Colonic mucosa (tissue), 4 donors: ENCODE results near the gene TCF7L1. TPM values are rescaled to one million over a fixed set of nuclear protein-coding genes. Genes with fewer than 3 reads are reported as not detected.

Source experiments
- DNase-seq: peaks from one replicate; pipeline ENCODE4 v3.0.0-alpha.2; 2020
- H3K27ac ChIP-seq: fragments of 200-600 bp; one replicate; pipeline ENCODE4 v1.8.0; 2021
- H3K27me3 ChIP-seq: fragments of 200-600 bp; one replicate; pipeline ENCODE4 v1.8.0; 2021
- H3K36me3 ChIP-seq: fragments of 200-600 bp; one replicate; pipeline ENCODE4 v1.8.0; 2021
- H3K4me1 ChIP-seq: fragments of 200-600 bp; one replicate; pipeline ENCODE4 v1.8.0; 2021; ENCODE audit warnings: mild to moderate bottlenecking
- H3K4me3 ChIP-seq: fragments of 200-600 bp; one replicate; pipeline ENCODE4 v1.8.0; 2021
- H3K9ac ChIP-seq, 2 donors: one replicate each; pipeline ENCODE4 v1.7.0; 2013; ENCODE audit warnings: control low read depth in 2 of 2, low read depth in 2 of 2, low read length in 2 of 2
- H3K9me3 ChIP-seq: fragments of 200-600 bp; one replicate; pipeline ENCODE4 v1.8.0; 2021
- CTCF ChIP-seq: fragments of 200-600 bp; IDR thresholded peaks from one replicate; pipeline ENCODE4 v1.8.0; 2022; ENCODE audit warnings: antibody characterized with exemption, mild to moderate bottlenecking
- intact Hi-C: fragments of 100-400 bp; cut with DNase I; formaldehyde crosslinking; loops from one replicate; pipeline ENCODE4 v1.14.1; 2022
- total RNA-seq, 2 donors: library from RNA; stranded (reverse); fragmentation: NEBNext Ultra II Directional in 1 of 2; extraction: Animal tissue kit (Norgen Biotek cat#: 25700) in 1 of 2; gene quantifications; one replicate each; pipeline ENCODE4 v1.2.1, GENCODE V29; 2021
- donor health status: healthy.
- donor health status: DM: no; HTN: no; CAD: no.
- donor health status: DM: no; HTN: no; CAD: no.

The TCF7L1 gene
- total RNA-seq, 2 donors from 2014 or later = 0.99 to 3.2 TPM

DNA sequence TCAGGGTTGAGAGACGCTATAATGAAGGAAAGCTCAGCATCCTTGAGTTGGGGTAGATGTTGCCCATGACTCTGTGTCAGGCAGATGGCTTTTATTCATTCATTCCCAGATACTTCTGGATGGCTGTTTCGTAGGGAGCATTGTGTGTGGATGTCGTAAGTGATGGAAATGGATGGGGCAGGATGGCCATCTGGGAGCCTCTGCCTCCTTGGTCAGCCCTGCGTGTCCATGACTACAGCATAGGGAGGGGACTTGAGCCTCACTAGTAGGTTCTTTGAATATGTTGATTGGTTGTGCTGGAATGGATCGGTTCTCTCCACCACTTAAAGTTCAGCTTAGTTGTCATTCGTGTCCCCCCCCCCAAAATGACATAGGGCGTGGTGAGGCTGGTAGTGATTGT, 149.7 kb downstream of the TCF7L1 start:
- no peak for DNase-seq
- no peak overlapping the region for H3K27ac ChIP-seq
- H3K9me3 ChIP-seq = no peaks in the 10 kb centered on the region
- intact Hi-C loops = no loop called here
- H3K36me3 ChIP-seq = no peaks in the 10 kb centered on the region
- H3K4me1 ChIP-seq = no peaks in the 10 kb centered on the region
- H3K9ac ChIP-seq = no peak overlapping the region
- no peak for TF ChIP-seq CTCF
- no peak overlapping the region for H3K4me3 ChIP-seq
- no peaks in the 10 kb centered on the region for H3K27me3 ChIP-seq

DNA sequence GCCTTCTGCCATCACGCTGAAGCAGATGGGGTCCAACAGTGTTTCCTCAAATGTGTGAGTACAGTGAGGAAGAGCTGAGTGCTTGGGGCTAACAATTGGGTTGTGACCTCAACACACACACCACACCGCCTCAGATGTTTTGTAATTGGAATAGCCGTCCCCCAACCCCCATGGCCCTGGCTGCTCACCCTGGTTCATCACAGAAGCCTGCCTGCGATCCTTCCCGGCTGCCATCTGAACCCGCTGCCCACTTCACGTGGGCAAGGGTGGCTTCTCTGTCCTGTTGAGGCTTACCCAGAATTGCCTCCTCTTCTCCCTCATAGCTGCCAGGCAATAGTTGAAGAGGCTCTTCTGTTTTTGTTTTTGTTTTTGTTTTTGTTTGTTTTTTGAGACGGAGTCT, 150.4 kb downstream of the TCF7L1 start:
- no peaks in the 10 kb centered on the region for H3K36me3 ChIP-seq
- no peak overlapping the region for H3K4me3 ChIP-seq
- no peak overlapping the region for H3K27ac ChIP-seq
- H3K4me1 ChIP-seq = no peaks in the 10 kb centered on the region
- DNase-seq = no peak
- TF ChIP-seq CTCF = no peak
- H3K9ac ChIP-seq = no peak overlapping the region
- H3K27me3 ChIP-seq = no peaks in the 10 kb centered on the region
- intact Hi-C loops = no loop called here
- H3K9me3 ChIP-seq = no peaks in the 10 kb centered on the region

- H3K9me3 ChIP-seq = no peaks in the 10 kb centered on the region
- DNase-seq = no peak
- no peak for TF ChIP-seq CTCF
- H3K36me3 ChIP-seq = no peaks in the 10 kb centered on the region
- no peak overlapping the region for H3K4me3 ChIP-seq
- no peak overlapping the region for H3K27ac ChIP-seq
- H3K4me1 ChIP-seq = no peaks in the 10 kb centered on the region
- no peak overlapping the region for H3K9ac ChIP-seq
- no peaks in the 10 kb centered on the region for H3K27me3 ChIP-seq
- intact Hi-C loops = loop anchor here (5.0 kb wide), 1 partner anchor 155 kb away; the partner anchor contains the start of gene TCF7L1
Measured at GRCh38 chr2:85286918-85287317, 153.7 kb downstream of the TCF7L1 start.

DNA sequence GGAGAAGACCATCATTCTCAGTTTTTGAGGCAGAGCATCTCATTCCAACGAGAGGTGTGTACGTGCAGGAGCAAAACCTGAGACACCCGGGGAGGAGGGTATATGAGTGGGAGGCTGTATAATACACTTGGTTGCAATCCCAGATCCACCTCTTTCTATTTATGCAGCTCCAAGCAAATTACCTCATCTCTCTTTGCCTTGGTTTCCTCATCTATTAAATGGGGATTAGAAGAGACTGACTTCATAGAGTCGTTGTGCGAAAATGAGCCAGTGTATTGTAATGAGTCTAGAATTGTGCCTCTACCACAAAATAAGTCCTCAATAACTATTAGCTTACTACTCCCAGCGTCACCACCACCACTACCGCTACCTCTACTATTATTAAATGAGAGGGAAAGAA, 154.5 kb downstream of the TCF7L1 start:
- no peak overlapping the region for H3K4me3 ChIP-seq
- H3K4me1 ChIP-seq = no peaks in the 10 kb centered on the region
- no peaks in the 10 kb centered on the region for H3K9me3 ChIP-seq
- DNase-seq = no peak
- H3K36me3 ChIP-seq = no peaks in the 10 kb centered on the region
- no peak overlapping the region for H3K9ac ChIP-seq
- TF ChIP-seq CTCF = no peak
- intact Hi-C loops = loop anchor here (5.0 kb wide), 1 partner anchor 155 kb away; the partner anchor contains the start of gene TCF7L1
- H3K27ac ChIP-seq = no peak overlapping the region
- no peaks in the 10 kb centered on the region for H3K27me3 ChIP-seq

DNA sequence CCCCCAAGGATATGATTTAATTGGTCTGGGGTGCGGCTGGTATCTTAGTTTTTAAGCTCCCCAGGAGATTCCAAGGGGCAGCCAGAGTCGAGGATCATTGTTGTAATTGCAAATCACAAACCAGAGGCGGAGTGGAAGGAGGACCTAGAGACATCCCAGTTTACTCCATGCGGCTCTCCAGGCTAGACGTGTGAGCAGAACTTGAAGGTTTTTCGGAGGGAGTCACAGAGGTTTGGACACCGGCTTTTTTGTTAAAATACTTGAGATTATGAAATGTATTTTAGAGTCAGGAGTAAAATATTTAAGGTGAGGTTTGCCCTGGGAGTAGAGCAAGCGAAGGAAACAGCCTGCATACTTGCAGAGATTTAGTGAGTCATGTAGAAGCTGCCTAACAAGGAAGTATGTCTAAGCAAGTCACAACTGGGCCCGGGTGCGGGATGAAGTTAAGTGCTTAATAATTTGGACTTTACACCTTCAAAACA, 155.1 kb downstream of the TCF7L1 start:
- H3K9ac ChIP-seq = no peak overlapping the region
- H3K4me1 ChIP-seq = no peaks in the 10 kb centered on the region
- H3K27me3 ChIP-seq = no peaks in the 10 kb centered on the region
- no peaks in the 10 kb centered on the region for H3K9me3 ChIP-seq
- H3K27ac ChIP-seq = no peak overlapping the region
- H3K4me3 ChIP-seq = no peak overlapping the region
- no peak for DNase-seq
- no peaks in the 10 kb centered on the region for H3K36me3 ChIP-seq
- TF ChIP-seq CTCF = no peak
- intact Hi-C loops = loop anchor here (5.0 kb wide), 1 partner anchor 156 kb away; the partner anchor contains the start of gene TCF7L1
